Activated CD8-positive, alpha-beta memory T cell treated with anti-CD3 and anti-CD28 coated beads for 48 hours (primary cell): ENCODE results near the gene DXO.
"Not testable (repeated sequence)": the region's sequence is repeated elsewhere in the genome, so short reads cannot be mapped to it uniquely, and the experiment has no call there.

Source experiments
- DNase-seq, 3 experiments: peaks; one replicate each; pipeline ENCODE4 v3.0.0-alpha.2; 2020; ENCODE audit warnings: low read depth in 2 of 3, low spot score in 2 of 3

The DXO gene

GRCh38 chr6:31958741-31959739 lies 12.9 kb downstream of the DXO start, which contains the start of the genes NELFE and SKIC2:
Gene NELFE, minus strand, starts transcription at chr6:31958971. Its CDS starts 525 bp downstream, at chr6:31958446.
Gene SKIC2, plus strand, starts transcription at chr6:31959175. Its CDS starts 18 bp downstream, at chr6:31959193.
- peak; percentile 88 to 98 (median 97) for DNase-seq

DNA sequence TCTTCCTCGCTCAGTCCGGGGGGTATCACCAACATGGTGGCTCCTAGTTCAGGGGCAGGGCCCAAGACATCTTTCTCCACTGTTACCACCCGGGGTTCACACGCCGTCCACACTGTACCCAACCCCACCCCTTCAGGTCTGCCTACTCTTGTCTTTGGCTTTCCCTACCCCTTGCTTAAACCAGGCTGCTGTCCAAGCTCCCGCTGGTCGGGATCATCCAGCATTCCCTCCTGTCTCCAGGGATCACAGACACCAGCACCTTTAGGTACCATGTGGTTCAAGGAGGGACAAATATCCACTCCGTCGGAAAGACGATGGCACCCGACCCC lies 13.6 kb downstream of the DXO start:
- DNase-seq, result no peak

GRCh38 chr6:31956796-31957195 lies 15.1 kb downstream of the DXO start:
- DNase-seq, result no peak

DNA sequence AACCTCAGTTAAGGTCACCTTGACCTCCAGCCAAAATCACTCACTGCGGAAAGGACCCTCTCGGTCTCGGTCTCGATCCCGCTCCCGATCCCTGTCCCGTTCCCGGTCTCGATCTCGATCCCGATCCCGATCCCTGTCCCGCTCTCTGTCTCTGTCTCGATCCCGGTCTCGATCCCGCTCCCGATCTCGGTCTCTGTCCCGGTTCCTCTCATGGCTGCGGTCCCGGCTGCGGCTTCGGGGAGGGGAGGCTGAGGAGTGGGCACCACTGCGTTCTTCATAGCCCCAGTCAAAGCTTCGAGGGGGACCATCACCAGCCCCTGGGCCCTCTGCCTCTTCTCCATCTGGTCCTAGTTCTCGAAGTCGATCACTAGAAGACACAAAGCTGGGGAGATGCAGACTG lies 17.4 kb downstream of the DXO start:
- DNase-seq, result no peak

- DNase-seq, result no peak
Measured at GRCh38 chr6:31952890-31953289, 19.0 kb downstream of the DXO start.

GRCh38 chr6:31952140-31952805 lies 19.7 kb downstream of the DXO start:
- DNase-seq, result no peak

DNA sequence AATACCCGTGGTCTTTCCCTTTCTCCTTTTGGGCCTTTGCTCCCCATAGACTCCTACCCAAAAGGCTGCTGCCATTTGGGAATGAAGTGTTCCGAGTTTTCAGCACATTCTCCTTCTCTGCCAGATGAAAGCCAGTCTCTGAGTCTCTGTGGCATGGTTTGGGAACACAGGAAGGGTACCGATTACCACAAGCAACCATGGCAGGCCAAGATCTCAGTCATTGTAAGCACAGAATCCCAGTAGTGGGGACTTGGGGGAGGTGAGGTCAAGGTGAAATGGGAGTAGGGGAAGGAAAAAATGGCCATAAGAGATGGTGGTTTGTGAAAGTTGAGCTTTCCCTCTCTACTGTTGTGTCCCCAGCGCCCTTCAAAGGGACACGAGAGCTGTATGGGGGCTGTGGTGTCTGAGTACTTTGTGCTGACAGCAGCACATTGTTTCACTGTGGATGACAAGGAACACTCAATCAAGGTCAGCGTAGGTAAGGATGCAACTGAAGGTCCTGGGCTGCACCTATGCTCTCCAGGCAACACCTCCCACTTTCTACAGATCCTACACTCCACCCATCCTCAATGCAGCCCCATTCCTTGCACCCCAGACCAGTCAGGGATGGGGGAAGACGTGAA lies 21.9 kb downstream of the DXO start:
- DNase-seq, result no peak

- DNase-seq, result no peak
Measured at GRCh38 chr6:31948753-31949413, 23.1 kb downstream of the DXO start.

DNA sequence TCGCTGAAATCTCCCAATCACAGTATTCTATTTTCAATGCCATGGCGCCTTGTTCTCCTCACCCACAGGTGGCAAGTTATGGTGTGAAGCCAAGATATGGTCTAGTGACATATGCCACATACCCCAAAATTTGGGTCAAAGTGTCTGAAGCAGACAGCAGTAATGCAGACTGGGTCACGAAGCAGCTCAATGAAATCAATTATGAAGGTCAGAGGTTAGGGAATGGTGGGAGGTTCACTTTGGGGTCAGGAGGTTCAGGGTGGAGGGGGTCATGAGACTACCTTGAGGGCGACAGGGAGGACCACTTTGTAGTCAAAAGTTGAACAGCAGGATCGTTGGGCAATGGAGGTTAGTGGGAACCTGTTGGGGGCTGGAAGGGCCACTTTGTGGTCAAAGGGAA lies 23.6 kb downstream of the DXO start:
- no peak for DNase-seq

- DNase-seq, result no peak
Measured at GRCh38 chr6:31947864-31948263, 24.1 kb downstream of the DXO start.

- DNase-seq, result no peak
Measured at GRCh38 chr6:31947070-31947675, 24.8 kb downstream of the DXO start.

GRCh38 chr6:31946370-31946885 lies 25.5 kb downstream of the DXO start:
- no peak for DNase-seq

DNA sequence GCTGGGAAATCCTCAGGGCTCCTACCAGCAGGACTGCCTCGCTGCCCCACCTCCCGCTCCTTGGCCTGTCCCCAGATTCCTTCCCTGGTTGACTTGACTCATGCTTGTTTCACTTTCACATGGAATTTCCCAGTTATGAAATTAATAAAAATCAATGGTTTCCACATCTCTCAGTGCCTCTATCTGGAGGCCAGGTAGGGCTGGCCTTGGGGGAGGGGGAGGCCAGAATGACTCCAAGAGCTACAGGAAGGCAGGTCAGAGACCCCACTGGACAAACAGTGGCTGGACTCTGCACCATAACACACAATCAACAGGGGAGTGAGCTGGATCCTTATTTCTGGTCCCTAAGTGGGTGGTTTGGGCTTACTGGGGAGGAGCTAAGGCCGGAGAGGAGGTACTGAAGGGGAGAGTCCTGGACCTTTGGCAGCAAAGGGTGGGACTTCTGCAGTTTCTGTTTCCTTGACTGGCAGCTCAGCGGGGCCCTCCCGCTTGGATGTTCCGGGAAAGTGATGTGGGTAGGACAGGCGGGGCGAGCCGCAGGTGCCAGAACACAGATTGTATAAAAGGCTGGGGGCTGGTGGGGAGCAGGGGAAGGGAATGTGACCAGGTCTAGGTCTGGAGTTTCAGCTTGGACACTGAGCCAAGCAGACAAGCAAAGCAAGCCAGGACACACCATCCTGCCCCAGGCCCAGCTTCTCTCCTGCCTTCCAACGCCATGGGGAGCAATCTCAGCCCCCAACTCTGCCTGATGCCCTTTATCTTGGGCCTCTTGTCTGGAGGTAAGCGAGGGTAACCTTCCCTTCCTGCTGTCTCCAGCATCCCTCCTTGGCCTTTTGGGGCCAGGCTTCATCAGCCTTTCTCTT lies 26.2 kb downstream of the DXO start, which contains the start of gene CFB:
CFB (plus strand) TSS at position 589 of the 863 bp plus-strand sequence; CDS start at position 716, 127 bp downstream.
- no peak for DNase-seq

DNA sequence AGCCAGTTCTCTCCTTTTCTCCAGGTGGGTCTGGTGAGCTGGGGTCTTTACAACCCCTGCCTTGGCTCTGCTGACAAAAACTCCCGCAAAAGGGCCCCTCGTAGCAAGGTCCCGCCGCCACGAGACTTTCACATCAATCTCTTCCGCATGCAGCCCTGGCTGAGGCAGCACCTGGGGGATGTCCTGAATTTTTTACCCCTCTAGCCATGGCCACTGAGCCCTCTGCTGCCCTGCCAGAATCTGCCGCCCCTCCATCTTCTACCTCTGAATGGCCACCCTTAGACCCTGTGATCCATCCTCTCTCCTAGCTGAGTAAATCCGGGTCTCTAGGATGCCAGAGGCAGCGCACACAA lies 26.8 kb downstream of the DXO start:
- DNase-seq, result no peak

DNA sequence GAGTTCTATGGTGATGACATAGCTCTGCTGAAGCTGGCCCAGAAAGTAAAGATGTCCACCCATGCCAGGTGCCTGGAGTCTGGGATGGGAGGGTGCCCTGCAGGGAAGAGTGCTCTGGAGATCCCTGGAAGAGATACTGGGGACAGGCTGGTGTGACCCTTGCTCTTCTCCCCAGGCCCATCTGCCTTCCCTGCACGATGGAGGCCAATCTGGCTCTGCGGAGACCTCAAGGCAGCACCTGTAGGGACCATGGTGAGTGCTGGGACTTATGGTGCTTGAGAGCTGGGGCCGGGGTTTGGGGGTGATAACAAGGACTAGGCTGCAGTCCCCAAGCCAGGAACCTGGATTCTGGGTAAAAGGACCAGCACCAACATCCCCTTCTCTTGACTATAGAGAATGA lies 28.2 kb downstream of the DXO start:
- DNase-seq, result no peak

GRCh38 chr6:31940256-31940664 lies 31.7 kb downstream of the DXO start:
- no peak for DNase-seq

DNA sequence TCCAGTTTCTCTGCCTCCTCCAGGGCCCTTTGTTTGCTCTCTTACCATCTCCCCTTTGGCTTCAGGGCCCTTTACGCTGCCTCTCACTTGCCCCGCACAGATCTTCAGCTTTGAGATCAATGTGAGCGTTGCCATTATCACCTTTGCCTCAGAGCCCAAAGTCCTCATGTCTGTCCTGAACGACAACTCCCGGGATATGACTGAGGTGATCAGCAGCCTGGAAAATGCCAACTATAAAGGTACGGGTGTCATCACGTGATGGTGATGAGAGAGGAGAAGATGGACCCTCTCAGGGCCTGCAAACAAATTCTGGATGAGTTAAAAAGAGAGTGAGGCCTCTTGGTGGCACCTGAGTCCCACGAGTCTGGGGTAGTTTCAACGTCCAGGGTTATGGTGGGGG lies 36.1 kb downstream of the DXO start:
- DNase-seq, result no peak

- DNase-seq, result no peak
Measured at GRCh38 chr6:31935021-31935420, 36.9 kb downstream of the DXO start.

DNA sequence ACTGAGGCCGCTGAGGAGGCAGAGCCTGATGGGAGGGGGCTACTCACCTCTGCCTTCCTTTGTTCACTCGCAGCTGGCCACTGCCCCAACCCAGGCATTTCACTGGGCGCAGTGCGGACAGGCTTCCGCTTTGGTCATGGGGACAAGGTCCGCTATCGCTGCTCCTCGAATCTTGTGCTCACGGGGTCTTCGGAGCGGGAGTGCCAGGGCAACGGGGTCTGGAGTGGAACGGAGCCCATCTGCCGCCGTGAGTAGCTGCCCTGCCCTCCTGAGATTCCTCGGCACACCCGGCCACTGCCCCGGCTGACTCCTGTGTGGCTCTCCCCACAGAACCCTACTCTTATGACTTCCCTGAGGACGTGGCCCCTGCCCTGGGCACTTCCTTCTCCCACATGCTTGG lies 38.4 kb downstream of the DXO start:
- DNase-seq, result no peak

DNA sequence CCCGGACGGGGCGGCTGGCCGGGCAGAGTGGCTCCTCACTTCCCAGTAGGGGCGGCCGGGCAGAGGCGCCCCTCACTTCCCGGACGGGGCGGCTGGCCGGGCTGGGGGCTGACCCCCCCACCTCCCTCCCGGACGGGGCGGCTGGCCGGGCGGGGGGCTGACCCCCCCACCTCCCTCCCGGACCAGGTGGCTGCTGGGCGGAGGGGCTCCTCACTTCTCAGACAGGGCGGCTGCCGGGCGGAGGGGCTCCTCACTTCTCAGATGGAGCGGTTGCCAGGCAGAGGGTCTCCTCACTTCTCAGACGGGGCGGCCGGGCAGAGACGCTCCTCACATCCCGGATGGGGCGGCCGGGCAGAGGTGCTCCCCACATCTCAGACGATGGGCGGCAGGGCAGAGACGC lies 39.8 kb downstream of the DXO start:
- DNase-seq, result not testable (repeated sequence)
